ENCODE data around the gene CSNK2B.

Gene CSNK2B

GRCh38 chr6:31639043-31639442, 26.8 kb upstream of the CSNK2B start:
- DNase-seq, result no peak

GRCh38 chr6:31639449-31639861, 26.4 kb upstream of the CSNK2B start:
- no peak for DNase-seq

- no peak for DNase-seq
These were observed 25.3 kb upstream of the CSNK2B start for GRCh38 chr6:31640612-31641011.

GRCh38 chr6:31641370-31641769, 24.5 kb upstream of the CSNK2B start:
- DNase-seq, result no peak

GRCh38 chr6:31642798-31643570, 22.9 kb upstream of the CSNK2B start:
- no peak for DNase-seq

GRCh38 chr6:31643818-31644454, 21.9 kb upstream of the CSNK2B start:
- no peak for DNase-seq

GRCh38 chr6:31645325-31645724, 20.6 kb upstream of the CSNK2B start:
- no peak for DNase-seq

- no peak for DNase-seq
These were observed 14.2 kb upstream of the CSNK2B start for GRCh38 chr6:31651602-31652191.

GRCh38 chr6:31652925-31653724, 12.8 kb upstream of the CSNK2B start:
- DNase-seq, result peak; percentile 83

GRCh38 chr6:31654574-31655348, 11.1 kb upstream of the CSNK2B start:
- DNase-seq, result no peak

GRCh38 chr6:31655349-31656237, 10.3 kb upstream of the CSNK2B start, which contains the start of gene APOM:
TSS of gene APOM (plus strand) at chr6:31655894. CDS start at chr6:31655967, 73 bp downstream.
- no peak for DNase-seq

- DNase-seq, result no peak
These were observed 8.3 kb upstream of the CSNK2B start for GRCh38 chr6:31657406-31658157.

GRCh38 chr6:31658158-31658688, 7.7 kb upstream of the CSNK2B start:
- DNase-seq, result no peak

GRCh38 chr6:31658983-31659648, 6.8 kb upstream of the CSNK2B start:
- no peak for DNase-seq

GRCh38 chr6:31659649-31660380, 6.1 kb upstream of the CSNK2B start:
- no peak for DNase-seq

- DNase-seq, result peak; percentile 74
These were observed 5.3 kb upstream of the CSNK2B start, which contains the start of gene C6orf47 for GRCh38 chr6:31660381-31661261. TSS of gene C6orf47 (minus strand) at chr6:31660778. CDS start at chr6:31659947, 831 bp downstream.

- no peak for DNase-seq
These were observed 4.4 kb upstream of the CSNK2B start for GRCh38 chr6:31661262-31662123.

Data from activated gamma-delta T cell treated with Interleukin-2 at 50 U/mL for 16 hours (primary cell).